Endothelial cell (in vitro differentiated cells): ENCODE measurements around the gene HDAC6. TPM values are rescaled to one million over a fixed set of nuclear protein-coding genes. Genes with fewer than 3 reads are reported as not detected.
A peak's percentile ranks its signal among the peaks of the same experiment; 100 is the strongest.

Source experiments
- DNase-seq: peaks from one replicate; pipeline ENCODE4 v3.0.0; 2021; ENCODE audit warnings: low spot score
- H3K27ac Mint-ChIP-seq: one replicate; pipeline ENCODE4 v1.8.0; 2021; ENCODE audit warnings: mixed read lengths, inconsistent platforms; ENCODE audit not compliant: unreplicated experiment
- H3K27me3 Mint-ChIP-seq: one replicate; pipeline ENCODE4 v1.8.0; 2021; ENCODE audit warnings: mild to moderate bottlenecking, moderate library complexity, mixed read lengths, inconsistent platforms; ENCODE audit not compliant: unreplicated experiment
- H3K36me3 Mint-ChIP-seq: one replicate; pipeline ENCODE4 v1.8.0; 2021; ENCODE audit warnings: mild to moderate bottlenecking, low read depth, mixed read lengths, inconsistent platforms; ENCODE audit not compliant: unreplicated experiment
- H3K4me1 Mint-ChIP-seq: one replicate; pipeline ENCODE4 v1.8.0; 2021; ENCODE audit warnings: mild to moderate bottlenecking, mixed read lengths, inconsistent platforms; ENCODE audit not compliant: unreplicated experiment
- H3K4me3 Mint-ChIP-seq: one replicate; pipeline ENCODE4 v1.8.0; 2021; ENCODE audit warnings: mild to moderate bottlenecking, mixed read lengths, inconsistent platforms; ENCODE audit not compliant: unreplicated experiment
- H3K9me3 Mint-ChIP-seq: one replicate; pipeline ENCODE4 v1.8.0; 2021; ENCODE audit warnings: mixed read lengths, inconsistent platforms; ENCODE audit not compliant: unreplicated experiment
- CTCF ChIP-seq: fragments of 200-600 bp; sonication (generic); IDR thresholded peaks from one replicate; pipeline ENCODE4 v1.5.0; 2021; ENCODE audit warnings: antibody characterized with exemption; ENCODE audit not compliant: unreplicated experiment
- total RNA-seq: library from RNA; stranded (reverse); fragmentation: NEBNext Ultra II Directional; extraction: Animal tissue kit (Norgen Biotek cat#: 25700); gene quantifications from one replicate; pipeline ENCODE4 v1.2.1, GENCODE V29; 2021; ENCODE audit not compliant: unreplicated experiment

Gene HDAC6
- total RNA-seq, 1 donor from 2014 or later: 122 TPM

DNA sequence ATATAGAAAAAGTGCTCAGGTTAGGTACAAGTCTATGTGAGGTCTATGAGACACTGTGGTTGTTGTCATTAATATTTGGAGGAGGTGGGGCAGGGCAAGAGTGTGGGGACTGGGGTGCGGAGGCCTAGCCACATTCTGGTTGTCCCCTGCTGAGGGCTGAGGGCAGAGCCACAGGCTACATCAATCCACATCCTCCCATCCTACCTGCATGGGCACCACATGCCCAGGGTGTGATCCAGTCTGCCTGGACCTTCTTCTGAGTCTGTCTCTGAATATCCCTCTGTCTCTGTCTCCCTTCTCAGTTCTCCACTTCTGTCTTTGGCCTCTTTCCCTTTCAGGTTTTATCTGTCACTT is 16.7 kb upstream of the HDAC6 start:
- Mint-ChIP-seq H3K27me3 (peaks cover 4% of the 10 kb centered on the region), H3K27ac (peak overlapping the region; percentile 48), H3K4me1 (no peaks in the 10 kb centered on the region), H3K36me3 (no peaks in the 10 kb centered on the region), H3K4me3 (no peak overlapping the region), H3K9me3 (no peaks in the 10 kb centered on the region)
- no peak for TF ChIP-seq CTCF
- no peak for DNase-seq

DNA sequence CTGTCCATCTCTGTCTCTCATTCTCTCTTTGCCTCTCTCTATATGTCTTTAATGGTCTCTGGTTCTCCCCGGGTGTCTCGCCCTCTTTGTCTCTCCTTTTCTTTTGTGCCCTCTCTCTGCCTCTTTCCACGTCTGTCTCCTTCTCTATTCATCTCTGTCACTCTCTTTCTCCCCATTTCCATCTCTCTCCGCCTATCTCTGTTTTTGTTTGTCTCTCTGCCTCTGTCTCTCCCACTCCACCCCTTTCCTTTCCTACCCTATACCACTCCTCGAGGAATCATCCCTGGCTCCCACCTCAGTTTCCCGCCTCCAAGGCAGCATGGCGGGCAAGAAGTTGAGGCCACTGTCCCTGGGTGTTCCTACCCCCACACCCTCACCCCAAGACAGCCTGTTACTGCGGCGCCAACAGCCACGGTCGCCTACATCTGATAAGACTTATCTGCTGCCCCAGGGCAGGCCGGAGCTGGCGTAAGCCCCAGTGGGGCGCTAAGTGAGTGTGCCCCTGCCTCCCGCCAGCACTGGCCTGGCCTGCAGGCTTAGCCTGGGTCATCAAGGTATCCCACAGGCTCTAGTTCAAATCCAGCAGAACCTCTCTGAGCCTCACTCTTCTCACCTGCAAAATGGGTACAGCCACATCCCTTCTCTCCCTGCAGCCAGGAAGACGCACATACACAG is 16.2 kb upstream of the HDAC6 start:
- H3K9me3 Mint-ChIP-seq: no peaks in the 10 kb centered on the region
- TF ChIP-seq CTCF: no peak

GRCh38 chrX:48786341-48786800 is 15.5 kb upstream of the HDAC6 start, which contains the start of gene GATA1:
GATA1 (plus strand) TSS chrX:48786590; CDS start chrX:48791110, 4,520 bp downstream.
- H3K36me3 Mint-ChIP-seq: no peaks in the 10 kb centered on the region
- TF ChIP-seq CTCF: no peak
- DNase-seq: no peak
- H3K4me1 Mint-ChIP-seq: no peaks in the 10 kb centered on the region
- peaks cover 4% of the 10 kb centered on the region for H3K27me3 Mint-ChIP-seq
- H3K9me3 Mint-ChIP-seq: no peaks in the 10 kb centered on the region
- H3K4me3 Mint-ChIP-seq: no peak within 1 kb of the TSS
- peak within 1 kb of the TSS; percentile 48 for H3K27ac Mint-ChIP-seq

More for the DNA sequence above, 16.2 kb upstream of the HDAC6 start:
- DNase-seq: no peak
- no peak overlapping the region for H3K4me3 Mint-ChIP-seq
- H3K27me3 Mint-ChIP-seq: peaks cover 4% of the 10 kb centered on the region
- H3K36me3 Mint-ChIP-seq: no peaks in the 10 kb centered on the region
- H3K27ac Mint-ChIP-seq: peak overlapping the region; percentile 48
- no peaks in the 10 kb centered on the region for H3K4me1 Mint-ChIP-seq

GRCh38 chrX:48786825-48787504 is 14.9 kb upstream of the HDAC6 start:
- Mint-ChIP-seq H3K36me3 (no peaks in the 10 kb centered on the region), H3K27me3 (peaks cover 4% of the 10 kb centered on the region), H3K27ac (no peak overlapping the region), H3K4me3 (no peak overlapping the region), H3K4me1 (no peaks in the 10 kb centered on the region), H3K9me3 (no peaks in the 10 kb centered on the region)
- DNase-seq: no peak
- TF ChIP-seq CTCF: no peak
